ES-I3 (cell line): ENCODE data around the gene RNF157.
"Not testable (repeated sequence)": the region's sequence is repeated elsewhere in the genome, so short reads cannot be mapped to it uniquely, and the experiment has no call there.

Source experiments
- H3K36me3 ChIP-seq: 2 replicates; pipeline ENCODE4 v1.6.1; 2013; ENCODE audit warnings: mild to moderate bottlenecking, low read length, control low read depth, moderate library complexity; ENCODE audit not compliant: insufficient read depth
- H3K4me1 ChIP-seq: 2 replicates; pipeline ENCODE4 v1.6.1; 2013; ENCODE audit warnings: mild to moderate bottlenecking, control low read depth, low read length; ENCODE audit not compliant: insufficient read depth
- H3K9ac ChIP-seq: 2 replicates; pipeline ENCODE4 v1.6.1; 2013; ENCODE audit warnings: low read depth, mild to moderate bottlenecking, low read length, moderate library complexity
- H3K9me3 ChIP-seq: 2 replicates; pipeline ENCODE4 v1.6.1; 2013; ENCODE audit warnings: mild to moderate bottlenecking, low read length, moderate library complexity; ENCODE audit not compliant: control insufficient read depth, insufficient read depth

RNF157 gene

GRCh38 chr17:76237859-76238313, 2.4 kb downstream of the RNF157 start:
- Histone ChIP-seq H3K4me1 (no peaks in the 10 kb centered on the region), H3K9ac (no peak overlapping the region), H3K36me3 (no peaks in the 10 kb centered on the region), H3K9me3 (no peaks in the 10 kb centered on the region)

DNA sequence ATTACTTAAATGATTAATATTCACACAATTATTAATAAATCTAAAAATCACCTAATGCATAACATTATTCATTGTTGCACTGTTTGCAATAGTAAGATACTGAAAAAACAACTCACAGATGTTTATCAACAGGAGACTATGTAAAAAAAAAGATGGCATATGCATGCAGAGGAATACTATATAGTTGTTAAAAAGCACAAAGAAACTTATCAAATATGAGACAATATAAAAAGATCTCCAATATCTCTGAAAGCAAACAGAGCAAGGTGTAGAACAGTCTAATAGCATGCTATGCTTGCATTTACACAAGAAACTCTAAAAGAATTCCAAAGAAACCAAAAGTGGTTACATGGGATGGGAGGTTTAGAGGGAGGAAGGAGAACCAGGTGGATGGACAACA, 3.7 kb downstream of the RNF157 start:
- Histone ChIP-seq H3K9me3 (no peaks in the 10 kb centered on the region), H3K4me1 (no peaks in the 10 kb centered on the region), H3K9ac (no peak overlapping the region), H3K36me3 (no peaks in the 10 kb centered on the region)

DNA sequence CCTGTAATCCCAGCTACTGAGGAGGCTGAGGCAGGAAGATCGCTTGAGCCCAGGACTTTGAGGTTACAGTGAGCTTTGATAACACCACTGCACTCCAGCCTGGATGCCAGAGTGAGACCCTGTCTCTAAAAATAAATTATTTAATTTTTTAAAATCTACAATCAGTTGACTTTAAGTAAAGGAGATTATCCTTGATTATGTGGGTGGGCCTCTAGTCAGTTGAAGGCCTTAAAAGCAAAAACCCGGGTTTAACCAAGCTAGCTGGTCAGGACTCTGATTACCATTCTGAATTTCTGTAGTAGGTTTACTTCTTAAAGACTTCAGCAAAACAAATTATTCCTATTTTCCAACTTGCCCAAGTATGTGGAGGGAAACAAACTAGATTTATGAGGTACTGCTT, 4.4 kb downstream of the RNF157 start:
- Histone ChIP-seq H3K4me1 (no peaks in the 10 kb centered on the region), H3K9ac (no peak overlapping the region)

GRCh38 chr17:76234354-76234679, 6.0 kb downstream of the RNF157 start:
- Histone ChIP-seq H3K4me1 (no peaks in the 10 kb centered on the region), H3K9me3 (no peaks in the 10 kb centered on the region), H3K9ac (no peak overlapping the region), H3K36me3 (no peaks in the 10 kb centered on the region)

More for the DNA sequence above, 4.4 kb downstream of the RNF157 start:
- no peaks in the 10 kb centered on the region for H3K36me3 ChIP-seq
- H3K9me3 ChIP-seq = no peaks in the 10 kb centered on the region

DNA sequence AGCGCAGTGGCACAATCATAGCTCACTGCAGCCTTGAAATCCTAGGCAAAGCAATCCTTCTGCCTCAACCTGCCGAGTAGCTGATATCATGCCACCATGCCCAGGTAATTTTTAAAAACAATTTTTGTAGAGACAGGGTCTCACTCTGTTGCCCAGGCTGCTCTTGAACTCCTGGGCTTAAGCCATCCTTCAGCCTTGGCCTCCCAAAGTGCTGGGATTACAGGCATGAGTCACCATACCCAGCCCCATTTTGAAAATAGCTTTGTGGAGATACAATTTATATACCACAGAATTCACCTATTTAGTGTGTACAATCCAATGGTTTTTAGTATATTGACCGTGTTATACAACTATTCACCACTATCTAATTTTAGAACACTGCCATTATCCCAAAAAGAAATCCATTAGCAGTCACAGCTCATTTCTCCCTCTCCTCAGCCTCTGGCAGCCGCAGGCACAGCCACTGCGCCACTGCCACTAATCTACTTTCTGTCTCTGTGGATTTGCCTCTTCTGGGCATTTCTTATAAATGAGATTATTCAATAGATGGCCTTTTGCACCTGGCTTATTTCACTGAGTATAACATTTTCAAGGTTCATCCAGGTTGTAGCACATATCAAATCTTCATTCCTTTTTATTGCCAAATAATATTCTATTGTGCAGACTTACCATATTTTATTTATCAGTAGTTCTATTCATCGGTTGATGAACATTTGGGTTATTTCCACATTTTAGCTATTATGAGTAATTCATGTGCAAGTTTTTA, 6.5 kb downstream of the RNF157 start:
- no peak overlapping the region for H3K9ac ChIP-seq
- no peaks in the 10 kb centered on the region for H3K4me1 ChIP-seq
- no peaks in the 10 kb centered on the region for H3K36me3 ChIP-seq
- no peaks in the 10 kb centered on the region for H3K9me3 ChIP-seq

DNA sequence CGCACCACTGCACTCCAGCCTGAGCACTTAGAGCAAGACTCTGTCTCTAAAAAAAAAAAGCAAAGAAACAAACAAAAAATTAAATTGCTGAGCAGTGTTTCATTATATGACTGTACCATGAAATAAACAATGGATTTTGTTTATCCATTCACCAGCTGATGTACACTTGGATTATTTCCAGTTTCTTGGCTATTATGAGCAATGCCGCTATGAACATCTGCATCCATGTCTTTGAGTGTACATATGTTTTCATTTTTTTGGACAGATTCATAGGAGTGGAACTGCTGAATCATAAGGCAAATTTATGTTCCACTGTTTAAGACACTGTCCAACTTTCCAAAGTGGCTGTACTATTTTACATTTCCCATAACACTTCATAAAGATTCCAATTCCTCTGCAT, 8.0 kb downstream of the RNF157 start:
- H3K9me3 ChIP-seq = no peaks in the 10 kb centered on the region
- H3K4me1 ChIP-seq = no peaks in the 10 kb centered on the region
- H3K9ac ChIP-seq = no peak overlapping the region
- no peaks in the 10 kb centered on the region for H3K36me3 ChIP-seq

GRCh38 chr17:76226749-76227148, 13.5 kb downstream of the RNF157 start:
- not testable (repeated sequence) for H3K9me3 ChIP-seq

DNA sequence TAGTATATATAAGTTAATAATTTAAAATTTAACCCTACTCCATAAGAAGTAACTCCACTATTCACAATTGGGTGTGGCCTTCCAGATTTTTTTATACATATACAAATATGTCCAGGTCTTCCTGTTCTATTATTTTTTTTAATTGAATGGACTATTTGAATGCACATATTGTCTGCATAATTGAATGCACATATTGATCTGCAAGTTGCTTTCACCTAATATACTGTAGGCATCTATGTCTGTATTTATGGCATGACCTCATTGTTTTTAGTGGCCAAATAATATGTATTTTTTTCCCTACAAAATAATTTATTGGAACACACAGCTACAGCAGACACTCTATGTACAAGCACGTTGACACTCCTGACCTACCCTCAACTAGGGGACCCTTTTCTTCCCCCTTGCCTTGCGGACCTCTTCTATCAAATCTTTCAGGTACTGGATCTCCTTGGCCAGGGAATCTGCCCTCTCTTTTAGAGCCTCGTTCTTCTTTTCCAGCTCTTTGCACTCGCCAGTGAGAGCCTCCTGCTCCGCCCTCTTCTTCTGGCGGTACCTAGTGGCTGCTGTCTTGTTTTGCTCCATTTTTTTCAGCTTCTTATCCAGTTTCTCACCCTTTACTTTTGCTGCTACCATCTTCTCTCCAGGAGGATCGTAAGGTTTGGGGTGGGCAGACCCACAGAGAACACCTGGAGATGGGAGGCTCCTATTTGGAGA, 14.8 kb downstream of the RNF157 start:
- H3K9ac ChIP-seq, H3K9me3 ChIP-seq, H3K4me1 ChIP-seq, H3K36me3 ChIP-seq: not testable (repeated sequence)

More at GRCh38 chr17:76226749-76227148, 13.5 kb downstream of the RNF157 start:
- H3K36me3 ChIP-seq, H3K9ac ChIP-seq, H3K4me1 ChIP-seq: not testable (repeated sequence)

- Histone ChIP-seq H3K9ac (no peak overlapping the region), H3K9me3 (no peaks in the 10 kb centered on the region), H3K36me3 (no peaks in the 10 kb centered on the region), H3K4me1 (no peaks in the 10 kb centered on the region)
Observed at GRCh38 chr17:76223802-76224201, 16.5 kb downstream of the RNF157 start.

DNA sequence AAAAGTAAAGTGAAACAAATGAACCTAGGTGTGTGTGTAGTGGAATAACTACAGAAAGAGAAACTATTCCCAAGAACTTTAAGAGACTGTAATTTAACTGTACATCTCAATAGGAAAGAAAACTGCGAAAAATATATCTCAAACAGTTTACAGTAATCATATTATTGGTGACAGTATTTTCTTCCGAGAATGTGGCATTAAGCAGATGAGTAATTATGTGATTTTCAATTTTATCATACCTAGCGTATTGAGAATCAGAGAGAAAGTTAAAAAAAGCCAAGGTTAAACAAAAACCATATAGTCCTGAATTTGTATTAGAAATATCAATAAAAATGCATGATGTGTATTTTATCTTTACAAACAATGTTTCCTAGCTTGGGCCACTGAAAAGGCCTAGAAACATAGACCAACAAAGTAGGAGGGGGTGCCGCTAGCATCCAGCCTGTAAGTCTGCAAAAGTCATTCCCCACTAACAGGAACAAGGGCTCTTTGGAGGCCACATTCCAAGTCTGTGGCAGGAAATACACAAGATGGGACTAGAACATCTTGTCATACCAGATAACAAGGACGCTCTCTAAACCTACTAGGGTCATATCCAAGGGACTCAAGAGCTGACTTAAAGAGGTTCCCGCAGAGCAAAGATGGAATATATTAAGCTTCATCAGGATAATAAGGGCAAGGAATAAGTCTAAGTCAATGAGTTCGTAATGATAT, 20.5 kb downstream of the RNF157 start:
- H3K9ac ChIP-seq = no peak overlapping the region
- no peaks in the 10 kb centered on the region for H3K9me3 ChIP-seq
- H3K4me1 ChIP-seq = no peaks in the 10 kb centered on the region
- H3K36me3 ChIP-seq = no peaks in the 10 kb centered on the region

DNA sequence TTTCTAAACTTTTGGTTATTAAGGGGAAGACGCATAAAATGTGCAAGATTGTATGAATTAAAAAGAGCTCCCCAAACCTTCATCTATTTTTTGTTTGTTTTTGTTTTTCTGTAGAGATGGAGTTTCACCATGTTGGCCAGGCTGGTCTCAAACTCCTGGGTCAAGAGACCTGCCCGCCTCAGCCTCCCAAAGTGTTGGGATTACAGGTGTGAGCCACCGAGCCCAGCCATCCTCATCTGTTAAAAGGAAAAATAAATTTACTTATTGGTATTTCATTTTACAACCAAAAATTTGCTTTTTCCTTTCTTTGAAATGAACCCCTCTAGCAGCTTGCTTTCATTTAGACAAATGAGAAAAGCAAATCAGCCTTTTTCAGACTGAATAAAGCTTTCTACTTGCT, 23.2 kb downstream of the RNF157 start:
- Histone ChIP-seq H3K36me3 (no peaks in the 10 kb centered on the region), H3K4me1 (peaks cover 12% of the 10 kb centered on the region), H3K9ac (no peak overlapping the region), H3K9me3 (no peaks in the 10 kb centered on the region)

DNA sequence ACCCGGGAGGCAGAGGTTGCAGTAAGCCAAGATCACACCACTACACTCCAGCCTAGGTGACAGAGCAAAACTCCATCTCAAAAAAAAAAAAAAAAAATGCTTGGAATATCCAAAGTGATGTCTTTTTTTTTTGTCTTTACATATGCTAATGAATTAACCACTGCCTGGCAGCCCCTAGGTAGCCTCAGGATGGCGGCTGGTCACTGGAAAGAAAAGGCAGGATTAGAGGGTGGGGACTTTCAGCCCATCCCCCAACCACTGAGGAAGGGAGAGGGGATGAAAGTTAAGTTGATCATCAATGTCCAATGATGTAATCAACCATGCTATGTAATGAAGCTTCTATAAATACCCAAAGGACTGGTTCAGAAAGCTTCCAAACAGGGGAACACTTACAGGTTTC, 26.8 kb downstream of the RNF157 start:
- H3K9ac ChIP-seq = no peak overlapping the region; the same call in 1 of the 2 replicates
- peaks cover 12% of the 10 kb centered on the region for H3K4me1 ChIP-seq
- H3K9me3 ChIP-seq = no peaks in the 10 kb centered on the region
- H3K36me3 ChIP-seq = no peaks in the 10 kb centered on the region

GRCh38 chr17:76208120-76208519, 32.2 kb downstream of the RNF157 start:
- Histone ChIP-seq H3K9ac (no peak overlapping the region), H3K4me1 (no peaks in the 10 kb centered on the region; the same call in 1 of the 2 replicates), H3K9me3 (no peaks in the 10 kb centered on the region), H3K36me3 (no peaks in the 10 kb centered on the region)

DNA sequence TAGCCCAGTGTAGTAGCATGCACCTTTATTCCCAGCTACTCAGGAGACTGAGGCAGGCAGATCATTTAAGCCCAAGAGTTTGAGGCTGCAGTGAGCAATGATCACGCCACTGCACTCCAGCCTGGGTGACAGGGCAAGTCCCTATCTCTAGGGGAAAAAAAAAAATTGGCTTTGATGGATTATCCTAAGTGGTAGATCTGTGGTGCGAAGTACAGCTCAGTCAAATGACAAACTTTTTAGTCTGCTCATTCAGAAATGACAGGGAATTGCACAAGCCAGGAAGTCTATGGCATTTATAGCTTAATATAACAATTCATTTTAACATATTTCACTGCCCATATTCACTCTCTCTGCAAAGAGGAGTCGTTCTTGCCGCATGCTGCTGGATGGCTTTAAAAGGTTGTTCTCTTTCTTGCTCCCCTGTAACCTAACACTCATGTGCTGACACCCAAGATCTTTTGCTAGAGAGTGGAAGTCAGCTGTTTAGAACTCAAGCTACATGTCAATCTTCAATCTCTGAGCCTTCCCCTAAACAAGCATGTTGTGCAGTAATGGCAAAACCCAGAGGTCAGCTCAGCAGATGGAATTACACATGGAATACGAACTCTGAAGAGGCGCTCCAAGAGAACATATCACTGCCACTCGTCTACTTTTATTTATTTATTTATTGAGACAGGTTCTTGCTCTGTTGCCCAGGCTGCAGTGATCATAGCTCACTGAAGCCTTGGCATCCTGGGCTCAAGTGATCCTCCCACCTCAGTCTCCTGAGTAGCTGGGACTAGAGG, 32.8 kb downstream of the RNF157 start:
- no peaks in the 10 kb centered on the region for H3K9me3 ChIP-seq
- H3K9ac ChIP-seq = no peak overlapping the region
- no peaks in the 10 kb centered on the region for H3K36me3 ChIP-seq
- no peaks in the 10 kb centered on the region; the same call in 1 of the 2 replicates for H3K4me1 ChIP-seq
